NOMO-1 (cell line): ENCODE results near the gene TPP2.

Source experiments
- DNase-seq, 2 experiments: peaks; one replicate each; lab custom pipeline; 2025; ENCODE audit not compliant: unreplicated experiment in 2 of 2; lab: John Stamatoyannopoulos, UW

TPP2 gene

DNA sequence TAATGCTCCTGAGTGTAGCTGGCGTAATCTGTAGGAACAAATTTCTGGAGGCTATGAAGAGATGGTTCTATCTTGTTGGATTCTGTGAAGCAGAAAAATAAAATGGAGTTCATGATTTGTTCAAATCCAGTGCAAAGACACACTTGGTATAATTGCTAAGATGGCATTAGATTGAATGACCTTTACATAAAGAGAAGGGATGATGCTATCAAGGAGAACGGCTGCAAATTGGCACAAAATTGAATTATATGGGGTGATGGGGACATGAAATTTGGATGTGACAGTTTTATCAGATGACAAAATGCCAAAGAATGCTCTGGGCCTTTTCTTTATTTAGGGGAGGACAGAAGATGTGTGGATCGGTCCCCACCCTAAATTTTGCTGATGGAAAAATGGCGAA, 94.1 kb downstream of the TPP2 start:
- no peak for DNase-seq

DNA sequence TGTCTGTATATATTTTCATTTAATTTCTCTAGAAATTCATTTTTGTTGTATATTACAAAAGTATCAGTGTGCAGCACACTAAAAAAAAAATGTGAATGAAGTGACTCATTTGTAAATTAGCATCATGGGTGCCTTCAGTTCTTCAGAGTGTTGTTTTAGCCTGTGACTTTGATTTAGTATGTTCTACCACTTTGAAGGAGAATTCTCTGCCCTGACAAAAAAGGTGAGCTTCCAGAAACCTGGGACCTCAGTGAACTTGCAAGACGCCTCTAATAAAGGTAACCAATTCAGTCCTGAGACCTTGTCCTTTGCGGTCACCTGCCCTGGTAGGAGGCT, 95.7 kb downstream of the TPP2 start:
- DNase-seq: no peak

DNA sequence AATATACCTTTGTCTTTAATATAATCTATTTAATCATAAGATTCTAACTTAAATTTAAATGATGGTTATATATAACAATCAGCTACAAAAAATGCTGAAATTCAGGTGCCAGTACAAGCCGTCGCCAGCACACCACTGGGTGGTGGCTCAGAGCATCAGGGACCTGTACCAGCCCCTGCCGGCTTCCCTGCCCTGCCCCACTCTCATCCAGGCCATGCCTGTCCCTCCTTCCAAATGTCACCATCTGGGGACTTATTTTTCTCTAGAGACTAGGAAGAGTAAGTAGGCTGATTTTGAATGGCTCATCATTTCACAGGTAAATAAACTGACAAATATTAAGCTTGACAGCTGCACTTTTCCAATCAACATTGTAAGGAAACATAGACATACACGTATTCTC, 96.5 kb downstream of the TPP2 start:
- DNase-seq: no peak

DNA sequence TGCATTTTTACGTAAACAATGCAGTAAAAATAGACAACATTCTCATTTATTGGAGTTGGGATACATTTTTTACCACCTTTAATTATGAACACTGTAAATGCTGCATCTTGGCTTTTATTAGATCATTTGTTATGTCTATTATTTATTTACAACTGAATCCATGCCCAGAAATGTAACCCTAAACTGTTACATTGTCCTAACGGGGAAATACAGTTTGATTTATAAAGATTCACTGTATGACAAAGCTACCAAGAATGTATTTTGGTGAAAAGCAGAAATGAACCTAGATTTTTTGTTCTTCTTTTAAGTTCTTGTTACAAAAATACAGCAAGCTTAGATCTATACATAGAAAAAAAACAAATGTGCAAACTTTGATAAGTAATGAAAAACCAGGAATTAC, 97.0 kb downstream of the TPP2 start:
- no peak for DNase-seq

DNA sequence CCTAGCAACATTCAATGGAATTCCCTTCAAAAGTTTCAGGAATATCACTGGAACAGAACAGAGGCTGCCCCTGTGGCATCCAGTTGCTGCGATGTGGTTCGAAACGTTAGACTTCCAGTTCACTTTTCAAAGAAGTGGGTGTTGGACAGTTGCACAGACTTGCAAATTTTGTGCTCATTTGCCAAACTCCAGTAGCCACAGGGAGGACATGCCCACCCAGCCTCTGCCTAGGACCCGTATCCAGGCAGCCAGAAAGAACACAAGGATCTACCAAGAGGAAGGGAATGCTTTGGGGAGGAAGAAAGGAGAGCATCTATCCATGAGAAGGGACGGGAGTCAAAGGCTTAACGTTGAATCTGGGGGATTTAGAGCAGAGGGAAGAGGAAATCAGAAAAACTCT, 98.2 kb downstream of the TPP2 start, which contains the start of gene METTL21C:
TSS of gene METTL21C (minus strand) at position 108 of the 400 bp plus-strand sequence. CDS start 546 bp downstream, outside the sequence.
- no peak for DNase-seq

DNA sequence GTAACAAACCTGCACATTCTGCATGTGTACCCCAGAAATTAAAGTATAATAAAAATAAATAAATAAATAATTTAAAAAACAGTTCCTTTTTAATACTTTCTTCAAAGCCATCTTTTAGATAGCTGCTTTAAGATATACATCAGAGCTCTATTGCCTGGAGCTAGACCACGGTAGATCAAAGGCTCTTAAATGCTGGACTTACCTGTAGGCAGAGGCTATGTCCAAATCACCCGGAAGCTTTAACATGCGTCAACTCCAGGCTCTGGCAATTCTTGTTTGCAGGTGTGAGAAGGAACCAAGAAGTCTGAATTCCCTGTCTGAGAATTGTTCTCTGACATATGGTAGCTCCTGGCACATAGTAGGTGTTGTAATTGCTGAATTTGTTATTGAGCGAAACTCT, 99.7 kb downstream of the TPP2 start:
- no peak for DNase-seq

DNA sequence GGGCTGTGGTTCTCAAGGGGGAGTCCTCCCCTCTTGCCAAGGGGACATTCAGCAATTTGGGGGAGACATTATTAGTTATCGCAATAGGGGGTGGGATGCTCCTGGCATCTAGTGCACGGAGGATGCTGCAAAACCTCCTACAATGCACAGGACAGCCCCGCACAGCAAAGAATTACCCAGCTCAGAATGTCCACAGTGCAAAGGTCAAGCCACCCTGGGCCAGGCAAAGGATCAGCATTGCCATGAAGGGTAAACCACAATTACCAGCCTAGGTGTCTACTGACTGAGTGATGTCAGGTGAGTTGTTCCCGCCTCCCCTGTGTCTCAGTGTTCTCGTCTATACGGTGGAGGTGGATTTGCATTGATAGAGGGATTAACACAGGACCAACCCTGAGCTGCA, 100.5 kb downstream of the TPP2 start:
- DNase-seq: no peak

DNA sequence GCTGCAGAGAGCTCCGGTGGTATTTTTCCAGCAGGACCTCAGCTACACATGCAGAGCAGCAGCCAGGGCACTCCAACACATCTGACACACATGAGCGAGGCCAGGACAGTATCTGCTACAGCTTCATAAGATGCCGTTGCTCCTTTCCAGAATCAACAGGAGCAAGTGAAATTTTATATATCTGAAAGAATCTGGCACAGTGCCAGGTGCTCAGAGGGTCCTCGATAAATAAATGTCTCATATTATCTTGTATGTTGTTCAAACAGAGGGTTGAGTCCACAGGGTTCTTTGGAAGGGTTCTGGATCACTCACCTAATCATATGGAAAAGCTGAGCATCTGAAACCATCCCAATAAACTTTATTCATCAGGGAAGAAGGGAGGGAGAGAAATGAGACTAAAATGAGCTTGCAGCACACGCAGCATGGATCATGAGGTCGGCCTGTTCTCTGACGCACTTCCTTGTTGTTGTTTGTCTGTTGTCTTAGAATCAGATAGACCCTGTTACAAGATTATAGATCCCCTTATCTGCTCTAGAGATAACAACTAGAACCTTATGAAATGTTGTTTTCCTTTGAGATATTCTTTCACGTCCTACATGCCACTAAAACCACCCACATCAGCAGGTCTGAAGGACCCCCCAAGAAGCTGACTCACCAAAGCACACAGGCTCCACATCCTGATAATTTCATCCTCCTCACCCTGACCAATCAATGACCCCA, 101.3 kb downstream of the TPP2 start:
- DNase-seq: no peak

DNA sequence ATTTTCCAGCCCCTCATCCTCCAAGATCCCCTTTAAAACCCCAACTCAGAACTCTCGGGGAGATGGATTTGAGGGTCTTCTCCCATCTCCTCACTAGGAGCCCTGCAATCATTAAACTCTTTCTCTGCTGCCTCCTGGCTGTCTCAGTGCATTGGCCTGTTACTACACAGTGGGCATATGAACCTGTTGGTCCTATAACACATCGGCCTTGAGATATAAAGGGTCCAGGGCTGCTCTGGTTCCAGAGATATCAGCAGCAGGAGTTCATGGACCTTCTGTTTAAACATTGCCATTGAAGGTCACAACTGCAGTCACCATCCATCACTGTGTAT, 101.8 kb downstream of the TPP2 start:
- no peak for DNase-seq

DNA sequence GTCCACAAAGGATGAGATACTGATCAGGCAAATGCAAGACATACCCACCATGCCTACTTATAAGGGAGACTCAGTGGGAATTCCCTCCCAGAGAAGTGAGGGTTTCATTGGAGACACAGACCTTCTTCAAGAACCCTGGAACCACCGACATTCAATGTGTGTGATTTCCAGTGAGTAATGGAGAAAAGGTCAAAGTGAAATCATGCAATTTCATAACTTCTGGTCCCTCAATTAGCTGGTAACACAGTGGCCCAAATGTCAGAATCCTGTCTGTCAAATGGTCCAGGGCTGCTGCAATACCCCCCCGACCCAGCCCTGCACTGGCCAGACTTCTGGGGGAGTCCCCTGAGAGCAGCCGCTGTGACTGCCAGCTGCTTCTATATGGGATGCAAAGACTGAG, 102.7 kb downstream of the TPP2 start:
- no peak for DNase-seq

DNA sequence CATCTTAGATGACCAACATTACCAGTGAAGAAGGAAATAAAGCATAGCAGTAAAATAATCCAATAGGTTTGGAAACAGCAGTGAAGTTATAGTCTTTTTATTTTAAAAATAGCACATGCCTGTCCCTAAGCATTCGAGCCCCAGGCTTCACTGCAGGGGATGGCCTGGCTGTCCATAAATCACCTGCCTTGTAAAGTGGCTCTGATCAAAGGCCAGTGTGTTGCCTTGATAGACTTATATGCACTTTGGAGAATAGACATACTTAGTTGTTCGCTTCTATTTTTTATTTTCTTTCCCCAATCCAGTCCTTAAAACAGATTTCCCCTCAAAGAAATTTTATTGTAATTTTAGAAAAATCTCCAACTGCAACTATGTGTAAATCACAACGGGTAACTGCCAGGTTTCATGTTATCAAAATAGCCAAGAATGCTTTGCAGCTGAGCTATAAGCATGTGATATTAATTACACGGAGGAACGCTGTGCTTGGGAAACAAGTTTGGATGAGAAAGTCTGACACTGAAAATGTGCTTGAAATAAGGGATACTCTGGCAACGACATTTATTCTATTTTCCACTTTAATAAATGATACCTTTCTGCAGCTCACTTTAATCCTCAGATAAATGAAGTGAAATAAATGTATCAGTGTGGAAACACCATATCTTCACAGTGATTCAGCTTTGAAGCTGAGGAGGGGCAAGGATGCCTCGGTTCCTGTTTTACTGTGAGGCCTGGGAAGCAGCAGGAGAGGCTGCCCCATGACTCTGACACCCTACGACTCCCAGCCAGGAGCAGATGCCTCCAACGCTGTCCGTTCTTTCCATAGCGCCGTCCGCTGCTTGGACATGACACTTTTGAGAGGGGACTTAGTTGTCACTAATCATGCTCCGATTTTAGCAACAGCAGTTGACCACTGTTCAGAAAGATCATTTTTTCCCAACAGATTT, 103.6 kb downstream of the TPP2 start:
- DNase-seq: no peak

DNA sequence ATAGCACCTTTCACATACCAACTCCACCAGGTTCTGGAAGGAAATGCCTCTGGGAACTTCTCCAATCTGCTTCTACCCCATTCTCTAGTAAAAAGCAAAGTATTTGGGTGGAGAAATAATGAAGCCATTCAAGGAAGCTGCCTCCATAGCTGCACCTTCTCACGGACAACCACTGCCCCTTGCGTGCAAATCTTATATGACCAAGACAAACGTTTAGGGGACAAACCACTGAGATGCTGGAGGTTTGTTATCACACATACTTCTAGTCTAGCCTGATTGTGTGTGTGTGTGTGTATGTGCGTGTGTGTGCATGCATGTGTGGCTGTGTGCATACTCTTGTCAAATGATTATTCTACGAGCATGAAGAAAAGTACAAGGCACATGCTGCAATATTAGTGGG, 104.5 kb downstream of the TPP2 start:
- no peak for DNase-seq

DNA sequence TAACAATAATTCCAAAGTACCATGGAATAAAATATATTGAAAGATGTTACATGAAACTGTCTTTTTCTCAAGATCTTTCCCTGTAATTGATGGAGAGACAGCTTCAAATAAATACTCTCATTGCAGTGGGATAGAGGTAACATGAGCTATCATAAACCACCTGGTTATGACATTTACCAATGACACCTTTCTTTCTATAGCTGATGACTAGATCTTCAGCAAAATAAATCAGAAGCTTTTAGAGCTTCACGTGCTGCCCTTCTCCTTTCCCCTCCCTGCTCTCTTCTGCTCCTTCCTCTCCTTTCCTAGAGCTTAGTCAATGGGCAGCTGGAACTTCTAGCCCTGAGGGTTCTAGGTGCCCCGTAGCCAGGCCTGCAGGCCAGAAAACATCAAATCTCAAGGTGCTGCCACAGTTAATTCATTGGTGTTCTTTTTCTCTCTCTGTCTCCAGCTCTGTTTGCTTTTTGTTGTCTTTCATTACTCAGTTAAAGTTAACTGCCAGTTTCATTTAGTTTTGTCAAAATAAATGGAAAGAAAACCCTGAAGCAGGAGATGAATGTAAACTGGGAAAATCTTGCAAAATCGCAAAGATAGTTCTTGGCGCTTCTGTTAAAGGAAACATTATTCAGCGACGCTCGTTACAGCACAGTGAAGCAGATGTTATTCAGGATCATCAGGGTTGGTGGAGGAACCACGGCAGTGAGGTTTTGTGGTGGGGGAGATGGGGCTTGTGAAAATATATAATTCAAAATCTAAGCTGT, 106.4 kb downstream of the TPP2 start:
- DNase-seq: no peak

DNA sequence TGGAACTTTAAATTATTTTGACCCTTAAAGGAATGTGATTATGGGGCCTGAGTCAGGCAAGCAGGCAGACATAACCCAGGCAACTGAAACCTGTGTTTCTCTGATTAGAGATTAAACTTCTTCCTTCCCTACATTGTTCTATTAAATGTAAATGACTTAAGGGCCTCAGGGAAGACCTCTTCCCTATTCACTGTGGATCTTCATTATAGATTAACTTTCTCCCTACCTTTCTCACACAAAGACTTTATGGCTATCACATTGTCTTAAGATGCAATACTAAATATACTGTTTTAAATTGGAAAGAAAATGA, 106.9 kb downstream of the TPP2 start:
- no peak for DNase-seq

DNA sequence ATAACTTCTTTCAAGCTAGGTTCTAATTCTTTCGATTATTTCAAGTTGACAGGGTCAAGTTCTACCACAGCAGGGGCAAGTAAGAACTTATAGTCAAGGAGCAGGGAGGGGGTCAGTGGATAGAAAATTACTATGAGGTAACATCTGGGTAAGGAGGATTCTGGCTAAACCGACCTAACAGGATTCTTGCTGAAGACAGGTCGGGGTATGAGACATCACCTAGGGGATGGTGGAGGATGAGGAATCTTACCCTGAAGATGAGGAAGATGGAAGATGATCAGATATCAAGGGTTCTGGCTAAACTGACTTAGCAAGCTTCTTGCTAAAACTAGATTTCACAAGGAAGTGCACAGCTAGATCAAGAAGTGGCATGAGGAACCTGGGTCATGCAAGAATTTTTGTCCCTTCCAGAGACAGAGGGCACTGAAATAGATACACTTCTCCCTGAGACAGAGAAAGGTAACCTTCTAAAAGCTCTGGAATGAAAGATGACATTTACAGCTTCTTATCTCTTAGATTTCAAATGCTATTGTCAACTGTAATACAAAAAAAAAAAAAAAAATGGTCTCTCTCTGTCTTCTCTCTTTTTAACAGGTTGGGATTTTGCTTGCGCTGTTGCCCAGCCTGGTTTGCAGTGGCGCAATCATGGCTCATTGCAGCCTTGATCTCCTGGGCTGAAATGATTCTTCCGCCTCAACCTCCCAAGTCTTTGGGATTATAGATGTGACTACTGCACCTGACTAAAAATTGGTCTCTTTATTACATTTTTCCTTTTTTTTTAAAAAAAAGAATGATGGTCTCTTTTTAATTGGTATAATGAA, 107.7 kb downstream of the TPP2 start:
- peak in 1 of 2 experiments; percentile 19 for DNase-seq

DNA sequence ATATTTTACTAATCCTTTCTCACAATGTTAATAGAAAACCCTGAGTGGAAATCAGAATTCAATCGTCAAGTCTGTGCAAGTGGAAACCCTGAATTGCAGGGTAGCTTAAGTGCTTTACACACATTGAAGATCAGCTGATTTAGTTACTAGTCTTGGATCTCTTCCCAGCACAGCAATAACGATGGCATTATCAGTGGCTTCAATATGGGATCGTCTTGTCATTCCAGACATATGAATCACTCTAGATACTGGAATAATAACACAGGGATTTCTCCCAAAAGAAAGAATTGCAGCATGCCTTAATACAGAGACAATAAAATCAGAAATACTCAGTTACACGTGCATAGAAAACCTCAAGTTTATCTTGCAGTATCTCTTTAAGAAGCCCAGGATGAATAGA, 110.7 kb downstream of the TPP2 start:
- no peak for DNase-seq

DNA sequence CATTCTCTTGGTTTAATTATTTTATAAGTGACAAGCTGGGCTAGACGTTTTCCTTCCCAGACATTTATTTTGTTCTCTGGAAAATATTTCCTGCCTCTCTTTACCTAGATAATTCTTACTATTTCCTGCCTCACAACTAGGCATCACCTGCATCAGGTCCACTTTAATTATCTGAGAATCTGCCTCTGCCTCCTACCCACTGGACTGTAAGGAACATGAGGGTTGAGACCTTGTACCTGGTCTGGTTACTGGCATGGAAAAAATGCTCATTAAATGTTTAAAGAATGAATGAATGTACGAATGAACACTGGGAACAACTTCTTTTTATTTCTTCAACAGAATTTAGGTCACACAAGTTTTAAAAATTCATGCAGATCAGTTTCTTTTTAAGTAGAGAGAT, 111.4 kb downstream of the TPP2 start:
- no peak for DNase-seq

DNA sequence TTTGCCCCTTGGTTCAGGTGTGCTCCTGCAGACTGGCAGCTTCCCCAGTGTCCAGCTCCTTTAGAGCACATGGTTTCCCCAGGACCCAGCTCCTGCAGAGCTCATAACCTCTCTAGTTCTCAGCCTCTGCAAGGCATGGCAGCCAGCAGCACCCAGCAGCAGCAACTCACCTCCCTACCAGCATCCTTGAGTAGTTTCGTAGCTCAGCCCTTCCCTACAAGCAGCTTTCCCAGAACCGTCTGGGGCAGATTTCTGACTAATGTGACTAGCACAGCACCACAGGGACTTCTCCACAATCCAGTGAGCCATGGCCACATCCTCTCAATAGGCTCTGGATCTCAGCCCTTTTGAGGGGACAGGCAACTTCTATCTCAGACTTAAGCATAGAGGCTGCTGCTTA, 112.2 kb downstream of the TPP2 start:
- no peak for DNase-seq

DNA sequence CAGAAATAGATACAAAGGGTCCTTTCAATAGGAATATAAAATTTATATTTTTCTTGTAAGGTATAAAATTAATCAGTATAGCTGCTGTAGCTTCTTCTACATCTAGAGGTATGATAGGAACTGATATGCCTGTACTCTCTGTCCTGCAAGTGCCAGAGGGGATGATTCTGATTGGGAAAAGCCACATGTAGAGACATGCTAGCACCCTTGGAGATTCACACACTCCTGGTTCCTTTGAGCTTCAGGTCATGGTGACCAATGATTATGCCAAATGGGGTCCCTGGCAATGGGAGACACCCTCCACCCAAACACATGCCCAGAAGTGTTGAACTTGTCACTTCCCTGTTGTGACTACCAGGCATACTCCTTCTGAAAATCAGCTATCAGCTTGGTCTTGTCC, 112.8 kb downstream of the TPP2 start:
- DNase-seq: no peak

DNA sequence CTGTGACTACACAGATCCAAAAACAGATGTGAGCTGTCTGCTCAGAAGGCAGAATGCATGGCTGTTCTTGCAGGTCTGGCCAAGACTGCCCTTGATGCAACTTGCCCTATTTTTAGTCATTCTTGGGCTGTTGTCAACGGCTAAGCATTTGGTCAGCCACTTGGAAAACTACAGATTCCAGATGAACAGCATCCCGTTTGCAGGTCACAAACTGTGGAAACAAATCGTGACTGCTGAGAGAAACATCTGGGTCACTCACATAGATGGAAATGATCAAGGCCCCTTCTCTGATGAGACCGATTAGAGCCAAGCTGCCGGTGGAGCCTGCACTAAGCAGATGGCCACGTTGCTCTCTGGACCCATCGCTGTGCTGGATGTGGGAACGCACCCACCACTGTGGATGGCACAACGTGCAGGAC, 113.5 kb downstream of the TPP2 start:
- DNase-seq: no peak

DNA sequence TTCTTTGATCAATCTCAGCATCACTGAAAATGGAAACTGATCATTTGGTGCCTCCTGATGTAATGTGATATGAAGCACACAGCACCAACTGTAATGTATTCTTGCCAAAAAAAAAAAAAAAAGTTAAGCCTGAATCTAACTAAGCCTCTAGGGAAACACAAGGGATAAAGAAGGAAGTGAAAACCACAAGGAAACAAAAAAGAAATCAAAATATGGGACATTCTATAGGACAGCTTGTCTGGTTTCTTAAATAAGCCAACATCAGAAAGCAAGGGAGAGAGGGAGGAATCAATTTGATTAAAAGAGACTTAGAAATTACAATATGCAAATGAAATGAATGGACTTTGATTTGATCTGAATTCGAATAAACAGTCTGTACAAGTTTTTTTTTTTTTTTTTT, 118.7 kb downstream of the TPP2 start:
- DNase-seq: no peak
